Psoas muscle (tissue), 8 donors: ENCODE results near the gene MPND. TPM values are rescaled to one million over a fixed set of nuclear protein-coding genes. Genes with fewer than 3 reads are reported as not detected.

Experiments
- ATAC-seq, 4 donors: fragments of 200-7000 bp; cut with Tn5 transposase; one replicate each; pipeline ENCODE4 v1.9.1; 2020; ENCODE audit warnings: moderate library complexity in 3 of 4, mild to moderate bottlenecking in 2 of 4
- DNase-seq, 2 donors: peaks; one replicate each; pipeline ENCODE4 v3.0.0-alpha.2; 2020
- H3K27ac ChIP-seq: fragments of 200-600 bp; one replicate; pipeline ENCODE4 v1.8.0; 2022
- H3K27me3 ChIP-seq, 3 donors: fragments of 200-600 bp in 1 of 3; one replicate each; pipeline versions ENCODE4 v1.6.1 to v1.8.0; 2013 to 2022; ENCODE audit warnings: low read length in 2 of 3, mild to moderate bottlenecking in 2 of 3, moderate library complexity in 1 of 3; ENCODE audit not compliant: insufficient read depth in 3 of 3
- H3K36me3 ChIP-seq, 2 donors: fragments of 200-600 bp in 1 of 2; one replicate each; pipeline versions ENCODE4 v1.6.1 to v1.8.0; 2013 to 2022; ENCODE audit warnings: low read depth in 1 of 2, mild to moderate bottlenecking in 1 of 2, moderate library complexity in 1 of 2; ENCODE audit not compliant: insufficient read depth in 1 of 2
- H3K4me1 ChIP-seq: fragments of 200-600 bp; one replicate; pipeline ENCODE4 v1.8.0; 2022
- H3K4me3 ChIP-seq: fragments of 200-600 bp; one replicate; pipeline ENCODE4 v1.8.0; 2022; ENCODE audit warnings: mild to moderate bottlenecking
- H3K9me3 ChIP-seq: fragments of 200-600 bp; one replicate; pipeline ENCODE4 v1.8.0; 2022
- WGBS, 3 donors: extraction: QIAGEN DNeasy Blood & Tissue Kit; methylation state at CpG; one replicate each; pipeline versions ENCODE4 v1.1.6 to v1.1.7; 2013; 5-methylcytosine and 5-hydroxymethylcytosine counted together
- intact Hi-C, 2 donors: fragments of 100-400 bp; cut with DNase I; formaldehyde crosslinking; loops; one replicate each; pipeline versions ENCODE4 v1.11.0 to v1.14.2; 2022
- polyA plus RNA-seq, 3 donors: library from polyadenylated mRNA; stranded (reverse); fragments of 200-250 nt; gene quantifications; one replicate each; pipeline ENCODE4 v1.2.3, GENCODE V29; 2013
- total RNA-seq, 4 donors: library from RNA; stranded (reverse); fragmentation: NEBNext Ultra II Directional in 2 of 4; extraction: Animal tissue kit (Norgen Biotek cat#: 25700) in 2 of 4; gene quantifications; one replicate each; pipeline versions ENCODE4 v1.2.1 to v1.2.4, GENCODE V29; 2021 to 2023
- TF ChIP-seq, protein P1 (sequence below): fragments of 200-600 bp; IDR thresholded peaks from one replicate; pipeline ENCODE4 v1.8.0; 2022; ENCODE audit warnings: antibody characterized with exemption
- donor health status: healthy with polysubstance abuse.
- donor health status: DM: no; HTN: no; CAD: no; lungs with moderate emphysema.
- donor health status: Bipolar disorder and iron deficiency.
- donor health status: healthy.
- donor health status: DM: yes; HTN: yes; CAD: no.
- donor health status: DM: no; HTN: no; CAD: no.
- donor health status: DM: no; HTN: no; CAD: no.
- donor health status: DM: yes; HTN: yes; CAD: no.

Gene MPND
- total and polyA plus RNA-seq, 7 donors: 7.4 to 16.4 (median 10.3) TPM

- Histone ChIP-seq H3K27me3 (peaks cover 0 to 38% (median 8%) of the 10 kb centered on the region in 3 donors), H3K4me3 (no peak overlapping the region), H3K9me3 (no peaks in the 10 kb centered on the region), H3K27ac (no peak overlapping the region), H3K36me3 (no peaks in the 10 kb centered on the region), H3K4me1 (no peaks in the 10 kb centered on the region)
- no peak for ATAC-seq
- no peak for DNase-seq
- intact Hi-C loops: no loop called here
- WGBS, 3 donors: 49 to 55% (median 54%) methylated on average over 16 to 18 of the region's 18 CpGs
- TF ChIP-seq, protein P1, sequence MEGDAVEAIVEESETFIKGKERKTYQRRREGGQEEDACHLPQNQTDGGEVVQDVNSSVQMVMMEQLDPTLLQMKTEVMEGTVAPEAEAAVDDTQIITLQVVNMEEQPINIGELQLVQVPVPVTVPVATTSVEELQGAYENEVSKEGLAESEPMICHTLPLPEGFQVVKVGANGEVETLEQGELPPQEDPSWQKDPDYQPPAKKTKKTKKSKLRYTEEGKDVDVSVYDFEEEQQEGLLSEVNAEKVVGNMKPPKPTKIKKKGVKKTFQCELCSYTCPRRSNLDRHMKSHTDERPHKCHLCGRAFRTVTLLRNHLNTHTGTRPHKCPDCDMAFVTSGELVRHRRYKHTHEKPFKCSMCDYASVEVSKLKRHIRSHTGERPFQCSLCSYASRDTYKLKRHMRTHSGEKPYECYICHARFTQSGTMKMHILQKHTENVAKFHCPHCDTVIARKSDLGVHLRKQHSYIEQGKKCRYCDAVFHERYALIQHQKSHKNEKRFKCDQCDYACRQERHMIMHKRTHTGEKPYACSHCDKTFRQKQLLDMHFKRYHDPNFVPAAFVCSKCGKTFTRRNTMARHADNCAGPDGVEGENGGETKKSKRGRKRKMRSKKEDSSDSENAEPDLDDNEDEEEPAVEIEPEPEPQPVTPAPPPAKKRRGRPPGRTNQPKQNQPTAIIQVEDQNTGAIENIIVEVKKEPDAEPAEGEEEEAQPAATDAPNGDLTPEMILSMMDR: no peak
Observed at GRCh38 chr19:4303819-4304537, 39.4 kb upstream of the MPND start.

DNA sequence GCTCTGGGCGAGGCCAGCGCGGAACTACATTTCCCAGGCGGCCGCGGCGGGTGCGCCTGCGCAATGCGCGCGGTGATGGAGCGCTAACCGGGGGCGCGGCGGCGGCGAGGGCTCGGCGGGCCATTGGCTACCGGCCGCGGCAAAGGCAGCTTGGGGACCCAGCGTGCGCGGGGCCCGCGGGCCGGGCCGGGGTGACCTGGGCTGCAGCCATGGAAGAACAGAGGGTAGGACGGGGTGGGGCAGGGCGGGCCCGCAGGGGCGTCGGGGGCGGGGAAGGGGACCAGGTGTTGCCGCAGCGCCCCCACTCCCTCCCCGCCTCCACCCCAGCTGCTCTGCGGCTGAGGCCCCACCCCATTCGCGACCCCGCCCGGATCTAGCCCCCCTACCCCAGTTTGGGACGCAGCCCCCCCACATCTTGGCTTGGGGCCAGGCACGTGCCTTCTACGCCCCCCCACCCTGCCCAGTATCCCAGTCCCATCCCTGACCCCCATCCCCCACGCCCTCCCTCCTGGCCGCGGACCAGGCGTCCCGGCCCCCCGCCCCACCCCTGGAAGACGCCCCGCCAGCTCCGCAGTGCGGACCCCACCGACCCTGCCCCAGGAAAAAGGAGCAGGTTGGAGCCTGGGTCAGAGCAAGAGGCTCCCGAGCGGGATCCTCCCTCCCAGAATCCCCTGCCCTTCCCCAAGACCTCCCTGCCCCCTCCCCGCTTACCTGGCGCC is 38.7 kb upstream of the MPND start, which contains the start of gene FSD1:
TSS of gene FSD1 (plus strand) at position 61 of the 719 bp plus-strand sequence. CDS start at position 210, 149 bp downstream.
- Histone ChIP-seq H3K36me3 (no peaks in the 10 kb centered on the region), H3K9me3 (no peaks in the 10 kb centered on the region), H3K4me1 (no peaks in the 10 kb centered on the region), H3K27me3 (peaks cover 0 to 38% (median 8%) of the 10 kb centered on the region in 3 donors), H3K4me3 (no peak within 1 kb of the TSS), H3K27ac (no peak within 1 kb of the TSS)
- ATAC-seq: no peak
- WGBS, 3 donors: 3 to 6% (median 4%) methylated on average over 30 to 63 of the region's 63 CpGs
- TF ChIP-seq, protein P1: no peak
- intact Hi-C loops: no loop called here
- no peak for DNase-seq

GRCh38 chr19:4305257-4305612 is 38.1 kb upstream of the MPND start:
- Histone ChIP-seq H3K9me3 (no peaks in the 10 kb centered on the region), H3K4me3 (no peak overlapping the region), H3K27me3 (peaks cover 0 to 41% (median 8%) of the 10 kb centered on the region in 3 donors), H3K27ac (no peak overlapping the region), H3K36me3 (no peaks in the 10 kb centered on the region), H3K4me1 (no peaks in the 10 kb centered on the region)
- WGBS, 3 donors: 67 to 69% (median 68%) methylated on average over 7 of the region's 7 CpGs
- ATAC-seq (no peak), DNase-seq (no peak)
- intact Hi-C loops: no loop called here
- TF ChIP-seq, protein P1: no peak

- TF ChIP-seq, protein P1: no peak
- Histone ChIP-seq H3K27ac (no peak overlapping the region), H3K27me3 (peaks cover 0 to 44% (median 8%) of the 10 kb centered on the region in 3 donors), H3K4me3 (no peak overlapping the region), H3K36me3 (no peaks in the 10 kb centered on the region), H3K9me3 (no peaks in the 10 kb centered on the region), H3K4me1 (no peaks in the 10 kb centered on the region)
- no peak for ATAC-seq
- intact Hi-C loops: no loop called here
- no peak for DNase-seq
- WGBS, 3 donors: 75 to 85% (median 80%) methylated on average over 16 of the region's 16 CpGs
Observed at GRCh38 chr19:4305659-4306058, 37.7 kb upstream of the MPND start.
